Endothelial cell of umbilical vein (primary cell): Measurements from ENCODE around the gene PLK1. TPM values are rescaled to one million over a fixed set of nuclear protein-coding genes. Genes with fewer than 3 reads are reported as not detected.

Experiments
- BruUV-seq: library from RNA; stranded (reverse); fragments of 400-500 nt; replicated peaks from 2 replicates; lab custom pipeline; 2021; lab: Mats Ljungman, UMichigan
- CTCF ChIA-PET: fragments of 300-600, 350-600 bp; sonication (Branson Sonifier 250); formaldehyde crosslinking; loops from one replicate; lab custom pipeline; 2021; ENCODE audit warnings: antibody characterized with exemption, inconsistent platforms; lab: Charles Lee
- POLR2A ChIA-PET: fragments of 300-600, 350-600 bp; sonication (Branson Sonifier 250); formaldehyde crosslinking; loops from one replicate; lab custom pipeline; 2021; ENCODE audit warnings: antibody characterized with exemption, inconsistent platforms; lab: Charles Lee
- DNase-seq: peaks from one replicate; pipeline ENCODE4 v3.0.0-alpha.2; 2011; ENCODE audit warnings: low read depth, low spot score
- FAIRE-seq: peaks from 2 replicates; lab custom pipeline; 2011; peaks lifted over from hg19 to GRCh38; lab: Jason Lieb, UNC
- H2AFZ ChIP-seq: 2 replicates; pipeline ENCODE4 v1.6.0; 2012; ENCODE audit warnings: low read depth, low read length, control low read depth, inconsistent platforms
- H3K27ac ChIP-seq: 2 replicates; pipeline ENCODE4 v1.5.1; 2011; ENCODE audit warnings: low read depth, mild to moderate bottlenecking, control low read depth, low read length, moderate library complexity; ENCODE audit not compliant: insufficient read depth
- H3K27me3 ChIP-seq, 2 experiments: 2 replicates each; pipeline versions ENCODE4 v1.6.0 to v1.6.1; 2011; ENCODE audit warnings: low read length in 2 of 2, mixed read lengths in 1 of 2; ENCODE audit not compliant: control insufficient read depth in 2 of 2, insufficient read depth in 2 of 2
- H3K36me3 ChIP-seq, 2 experiments: 2 replicates in 1 of 2; 3 replicates in 1 of 2; pipeline ENCODE4 v1.5.1; 2011; ENCODE audit warnings: low read length in 2 of 2, mild to moderate bottlenecking in 1 of 2, moderate library complexity in 1 of 2; ENCODE audit not compliant: control insufficient read depth in 2 of 2, insufficient read depth in 2 of 2; ENCODE audit errors: extremely low read depth in 1 of 2
- H3K4me1 ChIP-seq: 3 replicates; pipeline ENCODE4 v1.5.1; 2011; ENCODE audit warnings: mild to moderate bottlenecking, low read length; ENCODE audit not compliant: control insufficient read depth, insufficient read depth; ENCODE audit errors: extremely low read depth
- H3K4me2 ChIP-seq: 2 replicates; pipeline ENCODE4 v1.6.1; 2011; ENCODE audit warnings: low read length, control low read depth, mixed read lengths; ENCODE audit not compliant: insufficient read depth
- H3K4me3 ChIP-seq, 3 experiments: fragments of 200-600 bp in 1 of 3; sonication (generic), shearing (Covaris generic) in 1 of 3; replicated peaks in 1 of 3; 2 replicates each; pipeline ENCODE4 v1.5.1; 2011 to 2016; ENCODE audit warnings: control low read depth in 3 of 3, low read length in 3 of 3, mild to moderate bottlenecking in 2 of 3, inconsistent platforms in 1 of 3, low read depth in 1 of 3, moderate library complexity in 1 of 3; ENCODE audit not compliant: insufficient read depth in 1 of 3
- H3K79me2 ChIP-seq: 2 replicates; pipeline ENCODE4 v1.6.0; 2012; ENCODE audit warnings: low read length, inconsistent platforms; ENCODE audit not compliant: control insufficient read depth, insufficient read depth
- H3K9ac ChIP-seq: replicated peaks from 2 replicates; pipeline ENCODE3; 2011; ENCODE audit warnings: low read length, control low read depth; ENCODE audit not compliant: insufficient read depth; ENCODE audit errors: extremely low read depth
- H3K9me1 ChIP-seq: replicated peaks from 3 replicates; pipeline ENCODE4 v1.6.0; 2011; ENCODE audit warnings: mild to moderate bottlenecking, low read length; ENCODE audit not compliant: control insufficient read depth, insufficient read depth; ENCODE audit errors: extremely low read depth
- H3K9me3 ChIP-seq: replicated peaks from 2 replicates; pipeline ENCODE4 v1.5.1; 2012; ENCODE audit warnings: low read length, inconsistent platforms; ENCODE audit not compliant: control insufficient read depth, insufficient read depth
- H4K20me1 ChIP-seq: replicated peaks from 2 replicates; pipeline ENCODE3; 2011; ENCODE audit warnings: mild to moderate bottlenecking, low read length; ENCODE audit not compliant: control insufficient read depth, insufficient read depth; ENCODE audit errors: extremely low read depth
- EZH2 ChIP-seq: IDR thresholded peaks from 2 replicates; pipeline ENCODE4 v1.6.1; 2012; ENCODE audit warnings: borderline replicate concordance, low read depth, mild to moderate bottlenecking, moderate library complexity, low read length, inconsistent platforms; ENCODE audit not compliant: severe bottlenecking
- FOS ChIP-seq: IDR thresholded peaks from 2 replicates; pipeline ENCODE4 v1.6.1; 2011; ENCODE audit warnings: mild to moderate bottlenecking, low read length, moderate library complexity, borderline replicate concordance; ENCODE audit not compliant: insufficient read depth
- GATA2 ChIP-seq: IDR thresholded peaks from 2 replicates; pipeline ENCODE4 v1.7.0; 2011; ENCODE audit warnings: low read depth, mild to moderate bottlenecking, moderate library complexity, mixed read lengths, low read length; ENCODE audit not compliant: insufficient read length, insufficient read depth
- JUN ChIP-seq: IDR thresholded peaks from 2 replicates; pipeline ENCODE4 v1.6.1; 2011; ENCODE audit warnings: borderline replicate concordance, low read depth; ENCODE audit not compliant: insufficient read length, insufficient read depth
- MAX ChIP-seq: IDR thresholded peaks from 2 replicates; pipeline ENCODE4 v1.6.1; 2011; ENCODE audit not compliant: insufficient read depth, insufficient read length
- MYC ChIP-seq: IDR thresholded peaks from one replicate; pipeline ENCODE4 v1.6.1; 2011; ENCODE audit warnings: mild to moderate bottlenecking, low read depth, low read length
- POLR2A ChIP-seq: IDR thresholded peaks from 2 replicates; pipeline ENCODE4 v1.6.1; 2012; ENCODE audit warnings: low read depth, mild to moderate bottlenecking, control low read depth, low read length
- POLR2AphosphoS5 ChIP-seq: IDR thresholded peaks from 2 replicates; pipeline ENCODE4 v1.6.1; 2012; ENCODE audit warnings: low read depth, mild to moderate bottlenecking, control low read depth, low read length, moderate library complexity; ENCODE audit not compliant: insufficient read depth
- dilution Hi-C: fragments of 300-500 bp; cut with MboI; formaldehyde crosslinking; loops from one replicate; pipeline ENCODE4 v1.15.0; 2019; ENCODE audit warnings: low sequenced_read_pairs; ENCODE audit not compliant: extremely low pct_ligation_motif_present
- intact Hi-C: fragments of 100-400 bp; cut with micrococcal nuclease; formaldehyde crosslinking; loops from one replicate; pipeline ENCODE4 v1.10.0; 2022
- polyA plus RNA-seq, 4 experiments: library from polyadenylated mRNA; depleted of rRNA in 3 of 4; stranded (reverse) in 3 of 4; unstranded in 1 of 4; fragments of >200 nt; gene quantifications; 2 replicates each; pipeline versions ENCODE4 v1.2.1 to v1.2.3, GENCODE V29; 2011 to 2012; ENCODE audit warnings: missing spikeins in 1 of 4
- total RNA-seq: library from RNA; stranded (reverse); gene quantifications from 2 replicates; pipeline ENCODE4 v1.2.3, GENCODE V29; 2021
- TF ChIP-seq, protein P1 (sequence below), 2 donors: IDR thresholded peaks; 1 replicate in 1 of 2; 2 replicates in 1 of 2; pipeline ENCODE4 v1.5.1; 2011; ENCODE audit warnings: low read length in 2 of 2, mild to moderate bottlenecking in 2 of 2, moderate library complexity in 2 of 2, control low read depth in 1 of 2, inconsistent platforms in 1 of 2, low read depth in 1 of 2; ENCODE audit not compliant: insufficient read depth in 1 of 2; ENCODE audit errors: extremely low read depth in 1 of 2

Gene PLK1
- total and polyA plus RNA-seq, 2 donors (not counting 3 experiments of a cell fraction or from before 2014, with no cell fraction given): 94.9 to 109 TPM

DNA sequence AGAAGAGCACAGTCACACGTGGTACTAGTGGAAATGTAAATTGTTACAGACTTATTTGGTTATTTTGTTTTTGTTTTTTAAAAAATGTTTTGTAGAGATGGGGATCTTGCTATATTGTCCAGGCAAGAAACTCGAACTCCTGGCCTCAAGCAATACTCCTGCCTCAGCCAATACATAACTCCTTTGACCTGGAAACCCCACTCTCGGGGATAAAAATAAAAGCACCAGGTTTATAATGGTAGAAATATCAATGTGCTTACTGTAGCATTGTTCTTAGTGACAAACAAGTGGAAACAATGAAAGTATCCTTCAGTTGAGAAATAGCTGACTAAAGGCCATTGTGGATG lies 46.1 kb downstream of the PLK1 start:
- H3K36me3 ChIP-seq: no peaks in the 10 kb centered on the region
- no peaks in the 10 kb centered on the region for H4K20me1 ChIP-seq
- no peaks in the 10 kb centered on the region for H3K9me1 ChIP-seq
- ChIA-PET POLR2A (no interaction called here), CTCF (interaction anchor here (1.5 kb wide), 1 partner anchor 285 kb away, joined by 3 read pairs; no protein-coding TSS in a partner anchor)
- TF ChIP-seq MAX (no peak), EZH2 (no peak), MYC (no peak), POLR2AphosphoS5 (no peak), JUN (no peak), FOS (no peak), GATA2 (no peak), POLR2A (no peak)
- TF ChIP-seq, protein P1, sequence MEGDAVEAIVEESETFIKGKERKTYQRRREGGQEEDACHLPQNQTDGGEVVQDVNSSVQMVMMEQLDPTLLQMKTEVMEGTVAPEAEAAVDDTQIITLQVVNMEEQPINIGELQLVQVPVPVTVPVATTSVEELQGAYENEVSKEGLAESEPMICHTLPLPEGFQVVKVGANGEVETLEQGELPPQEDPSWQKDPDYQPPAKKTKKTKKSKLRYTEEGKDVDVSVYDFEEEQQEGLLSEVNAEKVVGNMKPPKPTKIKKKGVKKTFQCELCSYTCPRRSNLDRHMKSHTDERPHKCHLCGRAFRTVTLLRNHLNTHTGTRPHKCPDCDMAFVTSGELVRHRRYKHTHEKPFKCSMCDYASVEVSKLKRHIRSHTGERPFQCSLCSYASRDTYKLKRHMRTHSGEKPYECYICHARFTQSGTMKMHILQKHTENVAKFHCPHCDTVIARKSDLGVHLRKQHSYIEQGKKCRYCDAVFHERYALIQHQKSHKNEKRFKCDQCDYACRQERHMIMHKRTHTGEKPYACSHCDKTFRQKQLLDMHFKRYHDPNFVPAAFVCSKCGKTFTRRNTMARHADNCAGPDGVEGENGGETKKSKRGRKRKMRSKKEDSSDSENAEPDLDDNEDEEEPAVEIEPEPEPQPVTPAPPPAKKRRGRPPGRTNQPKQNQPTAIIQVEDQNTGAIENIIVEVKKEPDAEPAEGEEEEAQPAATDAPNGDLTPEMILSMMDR (IDR thresholded peaks at IDR 0.05; ENCODE audit: extremely low read depth in 1 of 2, insufficient read depth in 1 of 2, low read depth in 1 of 2, low read length in 2 of 2): no peak
- FAIRE-seq: no peak
- H3K4me1 ChIP-seq: no peaks in the 10 kb centered on the region
- no peak overlapping the region for H3K9ac ChIP-seq
- no TSS peak for BruUV-seq
- H3K9me3 ChIP-seq: no peaks in the 10 kb centered on the region
- H3K27ac ChIP-seq: no peak overlapping the region
- H3K4me2 ChIP-seq: no peak overlapping the region
- no peaks in the 10 kb centered on the region for H3K27me3 ChIP-seq
- H3K79me2 ChIP-seq: no peaks in the 10 kb centered on the region
- intact Hi-C loops (no loop called here), dilution Hi-C loops (no loop called here)
- H2AFZ ChIP-seq: no peak overlapping the region
- DNase-seq: no peak
- H3K4me3 ChIP-seq: no peak overlapping the region
